GM21367 (cell line): Measurements from ENCODE around the gene MBD4.
A peak's percentile ranks its signal among the peaks of the same experiment; 100 is the strongest.

Experiments
- ATAC-seq: cut with Tn5 transposase; IDR thresholded peaks from one replicate; pipeline ENCODE4 v1.9.1; 2021; ENCODE audit not compliant: unreplicated experiment

MBD4 gene

DNA sequence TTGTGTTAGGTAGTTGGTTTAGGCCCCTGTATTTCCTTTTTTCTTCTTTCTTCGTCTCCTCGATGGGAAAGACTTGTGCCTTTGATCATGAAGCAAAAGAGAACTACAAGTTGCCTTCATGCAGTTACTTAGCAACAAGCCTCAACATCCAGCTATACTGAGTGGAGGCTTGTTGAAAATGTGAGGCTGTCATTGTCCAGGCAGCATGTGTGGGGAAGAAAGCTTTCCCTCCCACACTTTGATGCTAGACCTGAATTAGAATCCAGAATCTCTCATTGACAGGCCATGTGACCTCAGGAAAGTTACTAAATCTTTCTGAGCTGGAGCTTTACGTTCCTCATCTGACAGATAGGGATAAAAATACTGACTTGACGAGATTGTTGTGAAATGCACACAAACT lies 24.0 kb upstream of the MBD4 start:
- ATAC-seq: no peak

DNA sequence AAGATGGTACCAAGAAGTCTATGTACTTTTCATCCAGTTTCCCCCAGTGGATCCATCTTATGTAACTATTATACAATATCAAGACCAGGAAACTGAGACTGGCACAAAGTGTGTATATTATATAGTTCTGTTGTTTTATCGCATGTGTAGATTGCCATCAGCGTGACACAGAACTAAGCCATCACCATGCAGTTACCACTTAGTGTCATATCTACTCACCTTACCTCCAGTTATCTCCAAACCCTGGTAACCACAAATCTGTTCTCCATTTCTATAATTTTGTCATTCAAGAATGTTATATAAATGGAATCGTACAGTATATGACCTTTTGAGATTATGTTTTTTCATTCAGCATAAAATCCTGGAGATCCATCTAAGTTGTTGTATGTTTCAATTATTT lies 23.3 kb upstream of the MBD4 start:
- ATAC-seq: no peak

DNA sequence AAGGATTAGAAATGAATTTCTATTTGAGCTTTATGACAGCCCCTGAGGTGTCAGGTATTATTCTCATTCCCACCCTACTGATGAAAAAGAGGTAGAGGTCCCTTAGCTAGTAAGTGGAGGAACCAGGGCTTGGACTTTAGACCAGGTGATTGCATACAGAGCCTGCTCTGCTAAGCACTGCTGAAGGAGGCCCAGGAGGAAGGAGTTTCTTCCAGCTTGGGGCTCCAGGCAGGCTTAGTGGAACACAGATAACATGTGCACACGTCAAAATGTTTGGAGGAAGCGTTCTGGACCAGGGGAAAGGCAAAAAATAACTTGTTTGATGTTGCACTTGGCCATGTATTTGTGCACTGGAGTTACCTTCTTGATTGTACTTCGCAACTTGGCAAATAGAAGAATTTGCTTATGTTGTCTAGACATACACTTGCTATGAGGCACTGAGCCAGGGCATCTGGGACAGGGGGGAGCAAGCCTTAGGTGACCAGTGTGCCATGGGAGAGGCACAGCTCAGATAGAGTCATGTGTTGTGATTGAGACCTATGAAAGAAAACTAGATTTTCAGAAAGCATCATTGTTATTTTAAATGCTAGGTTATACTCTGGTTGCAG lies 22.7 kb upstream of the MBD4 start:
- no peak for ATAC-seq

DNA sequence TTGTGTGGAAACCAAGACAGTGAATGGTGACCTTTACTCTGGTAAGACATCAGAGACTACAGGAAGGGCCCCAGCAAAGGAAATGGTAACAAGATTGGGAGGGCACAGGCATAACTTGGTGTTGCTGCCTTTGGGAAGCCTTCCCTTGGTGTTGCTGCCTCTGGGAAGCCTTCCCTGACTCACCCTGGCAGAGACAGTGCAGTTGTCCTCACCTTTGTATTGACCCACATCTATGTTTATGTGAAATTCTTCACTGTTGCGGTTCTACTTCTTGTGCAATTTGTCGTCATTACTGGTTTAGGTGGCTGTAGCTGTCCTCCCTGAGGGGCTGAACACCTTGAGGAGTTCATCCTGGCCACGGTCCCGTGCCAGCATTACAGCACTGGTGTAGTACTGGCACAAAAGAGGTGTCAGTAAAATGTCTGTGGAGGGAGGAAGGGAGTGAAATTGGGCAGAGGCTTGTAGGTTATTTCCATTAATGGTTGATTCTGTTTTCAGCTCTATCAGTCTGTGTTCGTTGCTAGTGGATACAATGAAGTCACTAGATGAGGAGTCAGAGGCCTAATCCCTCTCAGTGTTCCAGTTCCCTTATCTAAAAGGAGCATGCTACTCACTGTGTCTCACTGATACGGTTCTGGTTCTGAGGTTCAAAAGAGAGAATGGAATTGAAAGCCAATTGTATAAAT lies 21.9 kb upstream of the MBD4 start:
- ATAC-seq: no peak

DNA sequence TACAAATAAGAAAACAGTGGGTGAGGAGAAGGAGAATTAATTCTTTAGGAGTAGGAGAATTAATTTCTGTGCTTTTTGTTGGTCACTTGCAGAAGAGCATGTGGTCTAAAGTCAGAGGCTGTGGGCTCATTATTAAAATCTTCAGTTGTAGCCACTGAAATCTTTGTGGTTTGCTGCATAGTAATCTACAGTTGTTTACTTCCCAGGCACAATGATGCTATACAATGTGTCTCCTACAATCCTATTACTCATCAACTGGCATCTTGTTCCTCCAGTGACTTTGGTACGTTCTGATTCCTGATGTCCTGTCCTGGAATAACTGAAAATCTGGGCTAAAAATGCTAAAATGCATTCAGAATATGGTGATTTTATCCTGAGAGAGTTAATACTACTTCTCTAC lies 21.3 kb upstream of the MBD4 start:
- no peak for ATAC-seq

DNA sequence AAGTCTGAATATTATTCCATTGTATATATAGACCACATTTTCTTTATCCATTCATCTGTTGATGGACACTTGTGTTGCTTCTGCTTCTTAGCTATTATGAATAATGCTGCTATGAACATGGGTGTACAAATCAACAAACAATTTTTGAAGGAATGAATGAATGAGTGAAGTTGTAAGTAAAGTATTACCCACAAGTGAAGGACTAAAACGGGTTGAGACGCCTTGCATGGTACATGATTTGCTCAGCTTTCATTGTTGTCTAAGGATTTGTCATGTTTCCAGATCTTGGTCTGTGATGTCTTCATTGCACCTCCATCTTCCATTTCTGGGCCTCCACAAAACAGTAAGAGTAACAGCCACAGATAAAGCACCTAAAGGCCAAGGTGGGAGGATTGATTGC lies 20.8 kb upstream of the MBD4 start:
- ATAC-seq: no peak

DNA sequence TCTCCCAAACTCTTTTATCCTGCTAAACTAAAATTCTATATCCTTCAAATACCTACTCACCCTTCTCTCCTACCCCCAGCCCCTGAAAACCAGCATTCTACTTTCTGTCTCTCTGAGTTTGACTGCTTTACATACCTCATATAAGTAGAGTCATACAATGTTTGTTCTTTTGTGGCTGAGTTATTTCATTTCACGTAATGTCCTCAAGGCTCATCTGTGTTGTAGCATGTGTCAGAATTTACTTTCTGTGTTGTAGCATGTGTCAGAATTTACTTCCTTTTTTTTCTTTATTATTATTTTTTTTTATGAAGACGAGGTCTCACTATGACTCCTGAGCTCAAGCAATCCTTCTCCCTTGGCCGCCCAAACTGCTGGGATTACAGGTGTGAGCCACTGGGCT lies 20.4 kb upstream of the MBD4 start:
- ATAC-seq: no peak

DNA sequence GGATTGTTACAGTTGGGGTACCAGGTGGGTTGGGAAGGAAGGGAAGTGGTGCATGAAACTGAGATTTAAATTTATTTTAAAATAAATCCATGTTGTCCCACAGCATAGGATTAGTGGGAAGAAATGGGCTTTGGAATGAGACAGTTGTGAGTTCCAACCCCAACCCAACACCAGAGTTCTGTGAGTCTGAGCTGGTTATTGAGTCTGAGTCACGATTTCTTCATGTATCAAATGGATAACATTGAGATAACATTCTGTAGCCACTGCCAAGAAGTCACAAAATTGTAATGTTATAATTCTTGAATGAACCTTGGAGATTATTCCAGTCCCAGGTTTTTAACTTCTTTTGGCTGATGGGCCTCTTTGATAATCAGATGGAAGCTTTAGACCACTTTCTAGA lies 14.0 kb upstream of the MBD4 start:
- ATAC-seq: no peak

DNA sequence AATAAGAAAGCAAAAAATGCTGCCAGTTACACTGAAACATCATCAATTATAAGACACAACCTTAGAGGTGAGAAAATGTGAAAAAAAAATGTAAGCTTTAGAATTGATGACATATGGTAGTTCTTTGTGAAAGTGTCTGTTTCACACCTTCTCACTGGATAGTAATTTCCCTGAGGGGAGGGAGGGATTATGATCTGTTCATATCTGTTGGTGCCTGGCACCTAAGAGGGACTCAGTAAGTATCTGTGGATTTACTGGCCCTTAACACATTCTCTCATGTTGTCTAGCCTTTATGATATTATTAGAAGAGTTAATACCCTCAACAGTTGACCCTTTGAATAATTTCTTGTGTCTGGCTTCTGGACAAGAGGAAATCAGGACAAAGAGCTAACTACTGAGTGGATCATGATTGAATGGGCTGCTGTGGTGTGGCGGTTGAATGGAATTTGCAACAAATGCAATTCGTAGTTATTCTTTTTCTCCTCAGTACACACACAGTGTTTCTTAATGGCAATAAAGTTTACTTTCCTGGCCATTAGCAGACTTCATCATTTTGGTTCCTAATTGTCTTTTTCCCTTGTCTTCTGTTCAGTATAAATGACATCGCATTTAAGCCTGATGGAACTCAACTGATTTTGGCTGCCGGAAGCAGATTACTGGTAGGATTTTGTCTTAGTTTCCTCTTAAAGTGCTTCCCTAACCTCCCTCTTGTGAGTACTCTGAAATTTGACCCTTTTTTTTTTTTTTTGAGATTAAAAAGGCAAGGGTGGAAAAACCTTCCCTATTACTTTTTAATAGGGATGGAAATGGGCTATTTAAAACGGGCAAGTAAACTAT lies 9.7 kb upstream of the MBD4 start:
- no peak for ATAC-seq

DNA sequence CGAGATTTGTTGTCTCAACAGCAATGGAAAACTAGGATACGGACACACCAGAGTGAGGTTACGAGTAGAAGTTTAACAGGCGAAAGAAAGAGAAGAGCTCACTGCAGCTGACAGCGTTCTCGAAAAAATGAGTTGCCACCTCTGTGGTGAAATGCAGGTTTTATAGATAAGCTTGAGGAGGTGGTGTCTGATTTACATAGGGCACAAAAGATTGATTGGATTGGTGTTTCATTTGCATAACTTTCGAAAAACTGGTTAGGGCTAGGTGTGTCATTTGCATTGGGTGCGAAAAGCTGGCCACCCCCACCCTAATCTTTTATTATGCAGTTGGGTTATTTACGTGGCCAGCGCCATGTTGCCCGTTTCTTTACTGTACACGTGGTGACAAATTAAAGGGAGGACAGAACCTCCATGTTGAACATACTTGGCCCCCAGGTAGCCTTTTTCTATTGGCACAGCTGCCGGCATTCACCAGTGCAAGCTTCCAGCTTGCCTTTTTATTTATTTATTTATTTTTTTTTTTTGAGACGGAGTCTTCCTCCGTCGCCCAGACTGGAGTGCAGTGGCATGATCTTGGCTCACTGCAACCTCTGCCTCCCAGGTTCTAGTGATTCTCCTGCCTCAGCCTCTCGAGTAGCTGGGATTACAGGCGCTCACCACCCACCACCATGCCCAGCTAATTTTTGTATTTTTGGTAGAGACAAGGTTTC lies 8.6 kb upstream of the MBD4 start:
- ATAC-seq: no peak

DNA sequence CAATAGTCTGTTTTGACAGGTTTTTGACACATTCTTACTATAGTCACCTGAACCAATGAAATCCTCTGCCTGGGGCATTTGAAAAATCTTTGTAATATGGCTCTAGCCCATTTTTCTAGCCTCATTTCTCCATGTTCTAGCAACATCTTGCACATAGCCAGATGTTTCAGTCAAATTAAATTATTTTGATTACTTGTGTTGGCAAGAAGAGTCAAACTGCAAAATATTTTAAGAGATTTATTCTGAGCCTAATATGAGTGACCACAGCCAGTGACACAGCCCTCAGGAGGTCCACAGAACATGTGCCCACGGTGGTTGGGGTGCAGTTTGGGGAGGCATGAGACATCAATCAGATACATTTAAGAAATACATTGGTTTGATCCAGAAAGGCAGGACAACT lies 7.2 kb upstream of the MBD4 start:
- no peak for ATAC-seq

DNA sequence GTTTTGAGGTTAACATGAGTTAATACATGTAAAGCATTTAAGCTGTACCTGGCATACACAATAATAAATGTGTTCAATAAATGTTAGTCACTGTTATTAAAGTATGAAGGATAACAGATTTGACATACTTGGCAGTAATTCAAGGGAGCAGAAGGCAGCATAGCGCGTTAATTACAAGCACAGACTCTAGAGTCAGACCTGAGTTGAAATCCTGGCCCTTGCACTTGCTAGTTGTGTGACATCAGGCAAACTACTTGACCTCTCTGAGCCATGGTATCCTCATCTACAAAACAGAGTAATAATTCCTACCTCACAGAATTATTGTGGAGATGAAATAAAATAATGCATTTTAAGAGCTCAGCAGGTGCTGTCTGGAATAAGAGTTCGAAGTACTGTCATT lies 5.7 kb upstream of the MBD4 start:
- no peak for ATAC-seq

DNA sequence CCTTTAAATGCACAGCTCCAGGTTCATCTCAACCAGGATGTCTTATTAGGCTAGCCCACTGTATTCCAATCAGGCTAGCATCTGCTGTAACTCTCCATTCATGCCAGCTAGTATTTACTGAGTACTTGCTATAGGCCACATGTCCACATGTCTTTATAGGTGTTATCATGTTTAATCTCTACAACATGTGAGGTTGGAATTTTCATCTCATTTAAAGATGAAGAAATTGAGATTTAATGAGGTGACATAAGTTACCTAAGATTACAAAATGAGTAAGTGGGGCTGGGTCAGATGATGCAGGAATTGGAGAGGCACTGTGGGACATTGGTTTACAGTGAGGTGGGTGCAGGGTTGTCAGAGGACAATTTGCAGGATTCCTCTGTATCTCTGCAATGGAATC lies 3.2 kb upstream of the MBD4 start:
- no peak for ATAC-seq

DNA sequence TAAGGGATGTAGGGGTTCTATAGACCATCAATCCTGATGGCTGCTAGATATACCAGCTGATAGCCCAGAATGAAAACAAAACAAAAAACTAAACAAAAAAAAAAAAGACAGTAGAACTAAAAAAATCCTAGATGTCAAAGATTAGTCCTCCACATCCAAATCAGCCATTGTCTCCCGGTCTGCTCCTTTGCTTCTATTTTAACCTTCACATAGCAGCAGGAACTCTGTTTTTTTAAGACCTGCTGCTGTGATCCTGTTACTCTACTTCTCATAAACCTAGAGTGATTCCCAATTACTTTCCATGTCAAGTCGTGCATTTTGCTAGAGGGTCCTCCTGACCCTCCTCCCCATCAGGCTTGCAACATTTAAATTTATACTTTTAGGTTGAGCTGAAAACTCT lies 2.7 kb upstream of the MBD4 start:
- ATAC-seq: no peak

DNA sequence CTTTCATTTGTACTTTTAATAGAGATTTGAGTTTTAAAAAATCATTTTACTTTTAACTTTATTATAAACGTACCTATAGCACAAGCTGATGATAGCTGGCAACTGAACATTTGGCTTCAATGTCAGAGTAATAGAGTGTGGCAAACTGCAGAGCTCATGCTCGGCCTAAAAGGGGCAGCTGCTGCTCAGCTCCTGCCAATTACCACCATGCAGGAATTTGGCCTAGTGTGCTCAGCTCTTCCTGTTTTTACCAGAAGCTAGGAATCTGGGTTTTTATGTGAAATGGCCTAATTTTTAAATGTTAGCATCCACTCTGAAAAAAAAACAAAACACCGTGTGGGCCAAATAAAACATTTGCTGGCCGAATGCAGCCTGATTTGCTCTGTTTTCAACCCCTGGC lies 2.0 kb upstream of the MBD4 start:
- ATAC-seq: no peak

DNA sequence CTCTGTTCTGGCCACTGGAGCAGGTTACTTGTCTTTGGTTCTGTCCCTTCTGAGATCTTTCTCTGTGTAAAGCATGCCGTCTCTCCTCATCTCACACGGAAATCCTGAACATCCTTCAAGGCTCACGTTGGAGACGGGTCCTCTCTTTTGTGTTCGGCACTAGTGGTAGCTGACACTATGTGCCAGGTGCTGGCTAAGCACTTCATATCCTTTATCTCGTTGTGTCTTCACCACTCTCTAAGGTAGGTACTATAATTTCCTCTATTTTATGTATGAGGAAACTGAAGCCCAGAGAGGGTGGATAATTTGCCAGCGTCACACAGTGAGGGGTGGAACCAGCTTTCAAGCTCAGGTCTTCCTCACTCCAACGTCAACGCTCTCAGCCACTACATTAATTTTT lies 1.5 kb upstream of the MBD4 start:
- no peak for ATAC-seq

DNA sequence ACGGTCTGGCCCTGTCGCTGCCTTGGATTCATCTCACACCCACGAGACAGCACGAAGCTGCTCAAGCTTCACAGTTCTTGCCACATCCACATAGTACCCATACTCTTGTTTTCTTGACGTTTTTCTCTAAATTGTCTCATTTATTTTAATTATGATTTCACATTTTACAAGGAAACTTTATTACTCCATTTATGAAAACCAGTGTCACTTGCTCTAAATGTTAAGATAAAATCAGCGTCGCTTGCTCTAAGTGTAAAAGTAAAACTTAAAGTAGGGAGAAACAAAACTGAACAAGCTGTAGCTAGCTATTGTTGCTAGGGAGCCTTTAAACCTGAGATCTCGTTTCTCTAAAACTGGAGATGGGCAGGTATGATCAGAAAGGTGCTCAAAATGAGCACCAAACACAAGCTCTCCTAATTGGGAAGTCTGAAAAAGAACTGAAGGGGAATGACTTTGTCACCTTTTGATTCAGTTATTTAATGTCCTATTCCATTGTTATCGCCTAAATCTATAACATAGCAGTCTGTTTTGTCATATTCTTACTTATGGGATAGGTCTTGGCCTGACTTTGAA lies 956 bp upstream of the MBD4 start:
- no peak for ATAC-seq

DNA sequence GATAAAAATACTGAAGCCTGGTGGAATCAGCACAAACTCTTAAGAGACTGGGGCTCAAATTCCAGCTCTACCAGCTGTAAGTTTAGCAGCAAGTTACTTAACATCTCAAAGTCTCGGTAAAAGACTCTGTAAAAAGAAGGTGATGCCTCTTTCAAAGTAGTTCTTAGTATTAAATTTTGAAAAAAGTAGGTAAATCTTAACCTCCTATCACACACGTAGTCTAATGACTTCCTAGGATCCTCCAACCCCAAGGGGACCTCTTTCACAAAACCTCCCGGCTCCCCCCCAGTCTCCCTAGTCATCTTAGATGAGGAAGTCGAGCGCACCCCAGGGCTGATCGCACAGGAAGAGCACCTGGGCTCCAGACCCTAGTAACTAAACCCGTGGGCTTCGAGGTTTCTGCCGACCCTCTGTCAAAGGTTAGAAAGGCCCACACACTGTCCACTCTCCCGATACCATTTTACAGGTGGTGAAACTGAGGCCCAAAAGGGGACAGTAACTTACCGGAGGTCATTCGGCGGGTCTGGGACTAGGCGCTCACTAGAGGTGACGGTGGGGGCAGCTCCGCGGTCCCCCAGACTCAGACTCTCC lies 427 bp downstream of the MBD4 start:
- peak; percentile 16 for ATAC-seq

DNA sequence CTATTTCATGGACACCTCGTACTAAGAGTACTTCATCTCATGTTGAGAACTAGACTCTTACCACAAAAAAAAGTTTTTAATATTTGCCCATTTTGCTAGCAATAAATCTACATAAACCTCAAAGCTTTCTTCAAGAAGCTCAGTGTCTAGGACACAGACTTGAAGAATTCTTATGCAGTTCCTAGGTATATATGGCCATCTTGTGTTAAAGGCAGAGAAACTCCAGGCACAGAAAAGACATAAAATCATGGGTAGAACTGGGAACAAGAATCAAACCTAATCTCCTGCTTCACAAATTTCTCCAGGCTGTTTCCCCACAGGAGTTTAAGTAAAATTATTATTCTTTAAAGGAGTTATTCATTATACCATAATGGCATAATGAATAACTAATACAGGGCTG lies 4.4 kb downstream of the MBD4 start:
- ATAC-seq: no peak

DNA sequence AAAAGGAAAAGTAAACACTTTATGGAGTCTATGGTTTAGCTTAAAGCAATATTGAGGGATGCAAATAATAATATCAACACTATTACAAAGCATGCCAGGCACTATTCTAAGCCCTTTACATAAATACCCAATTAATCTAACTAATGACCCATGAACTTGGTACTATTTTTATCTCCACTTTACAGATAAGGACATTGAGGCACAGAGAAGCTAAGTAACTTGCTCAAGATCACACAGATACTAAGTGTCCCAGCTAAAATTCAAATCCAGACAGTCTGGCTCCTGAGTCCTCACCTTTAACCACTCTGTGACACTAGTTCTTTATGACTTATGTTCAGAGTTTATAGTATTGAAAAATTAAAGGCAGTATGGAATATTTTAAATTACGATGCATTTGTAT lies 5.6 kb downstream of the MBD4 start:
- no peak for ATAC-seq

DNA sequence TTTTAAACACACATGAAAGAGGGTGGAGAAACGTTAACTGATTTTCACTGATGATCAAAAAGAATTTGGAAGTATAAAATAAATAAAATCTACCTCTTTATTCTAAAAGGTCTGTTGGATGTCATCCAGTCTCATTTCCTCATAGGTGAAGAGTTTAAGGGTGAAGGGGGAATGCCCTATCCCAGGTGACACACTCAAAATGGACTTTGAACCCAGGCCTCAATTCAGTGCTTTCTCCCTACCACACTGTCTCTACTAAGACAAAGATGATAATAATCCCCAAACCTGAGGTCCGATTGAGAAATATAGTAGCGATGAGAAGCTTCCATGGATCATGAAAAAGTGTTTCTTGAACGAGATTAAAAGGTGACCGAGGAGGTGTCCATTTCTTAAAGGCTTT lies 6.2 kb downstream of the MBD4 start:
- ATAC-seq: no peak
